CD4-positive, alpha-beta T cell treated with Interleukin-17A for 4 hours (primary cell): ENCODE data around the gene OR51I2.
A peak's percentile ranks its signal among the peaks of the same experiment; 100 is the strongest.

ENCODE experiments used
- DNase-seq: peaks from one replicate; pipeline ENCODE4 v3.0.0-alpha.2; 2020; ENCODE audit warnings: mixed read lengths

The OR51I2 gene

GRCh38 chr11:5449023-5449422 is at the start of gene OR51I2:
OR51I2 (plus strand) TSS chr11:5449323; CDS start chr11:5453489, 4,166 bp downstream.
- no peak for DNase-seq

DNA sequence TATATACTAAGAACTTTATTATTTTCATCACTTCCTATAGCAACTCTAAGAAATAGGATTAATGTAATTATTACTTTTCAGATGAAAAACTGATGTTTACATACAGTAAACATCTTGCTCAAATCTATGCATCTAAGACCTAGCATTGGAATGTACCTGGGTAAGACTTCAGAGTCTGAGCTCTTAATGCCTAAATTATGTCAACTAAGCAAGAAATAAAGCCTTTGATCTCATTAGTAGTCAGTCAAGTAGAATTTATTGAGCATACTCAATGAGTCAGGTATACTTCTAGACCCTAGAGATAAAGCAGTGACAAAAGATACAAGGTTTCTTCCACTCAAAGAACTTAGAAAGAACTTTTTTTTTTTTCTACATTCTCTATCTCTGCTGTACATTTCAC is 44.0 kb upstream of the OR51I2 start:
- DNase-seq: no peak

GRCh38 chr11:5420993-5421392 is 28.1 kb upstream of the OR51I2 start:
- no peak for DNase-seq

GRCh38 chr11:5421811-5422210 is 27.3 kb upstream of the OR51I2 start, which contains the start of gene OR51Q1:
OR51Q1 (plus strand) TSS chr11:5422111; CDS start chr11:5422201, 90 bp downstream.
- DNase-seq: no peak

- DNase-seq: no peak
Measured at GRCh38 chr11:5423131-5423530, 26.0 kb upstream of the OR51I2 start.

DNA sequence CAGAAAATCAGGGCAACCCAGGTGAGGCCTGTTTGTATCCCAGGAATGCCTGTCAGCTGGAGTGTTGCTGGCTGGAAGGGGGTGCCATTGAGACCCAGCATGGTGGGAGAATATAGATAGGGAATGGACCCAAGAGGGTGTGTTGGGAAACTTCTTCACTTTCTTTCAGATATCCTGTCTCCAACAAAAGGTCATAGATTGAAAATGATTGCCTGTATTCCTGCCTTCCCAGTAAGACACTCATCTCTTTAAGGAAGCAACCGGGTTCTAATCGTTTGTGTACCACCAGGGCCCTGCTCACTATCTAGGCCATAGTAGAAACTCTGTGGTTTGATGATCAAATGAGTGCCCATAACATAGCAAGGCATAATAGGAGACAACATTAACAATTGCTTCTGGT is 7.7 kb upstream of the OR51I2 start, which contains the start of gene OR51I1:
OR51I1 (minus strand) TSS at position 101 of the 400 bp plus-strand sequence; CDS start at position 101, 0 bp downstream.
- DNase-seq: no peak

DNA sequence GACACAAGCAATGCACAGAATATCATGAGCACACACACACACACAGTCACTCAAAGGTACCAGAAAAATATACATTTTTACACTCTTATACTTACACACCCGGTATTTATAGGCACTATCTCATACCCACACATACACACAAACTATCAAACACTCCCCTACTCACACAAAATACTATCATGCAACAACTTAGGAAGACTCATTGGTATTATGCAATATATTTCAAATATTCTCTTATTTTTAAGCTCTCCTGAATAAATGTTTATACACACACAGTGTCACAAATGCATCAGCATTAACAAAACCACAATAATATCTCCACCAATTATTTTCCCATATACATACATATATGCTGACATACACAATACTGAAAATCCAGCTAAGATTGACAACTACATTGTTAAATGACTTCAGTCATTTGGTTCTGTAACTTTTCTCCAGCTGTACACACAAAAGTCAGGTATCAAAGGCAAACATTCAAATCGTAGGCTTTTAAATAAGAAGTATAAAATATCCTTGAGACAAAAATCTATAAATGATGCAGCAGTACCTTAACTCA is 5.2 kb upstream of the OR51I2 start:
- no peak for DNase-seq

- no peak for DNase-seq
Measured at GRCh38 chr11:5449432-5449831, 309 bp downstream of the OR51I2 start.

DNA sequence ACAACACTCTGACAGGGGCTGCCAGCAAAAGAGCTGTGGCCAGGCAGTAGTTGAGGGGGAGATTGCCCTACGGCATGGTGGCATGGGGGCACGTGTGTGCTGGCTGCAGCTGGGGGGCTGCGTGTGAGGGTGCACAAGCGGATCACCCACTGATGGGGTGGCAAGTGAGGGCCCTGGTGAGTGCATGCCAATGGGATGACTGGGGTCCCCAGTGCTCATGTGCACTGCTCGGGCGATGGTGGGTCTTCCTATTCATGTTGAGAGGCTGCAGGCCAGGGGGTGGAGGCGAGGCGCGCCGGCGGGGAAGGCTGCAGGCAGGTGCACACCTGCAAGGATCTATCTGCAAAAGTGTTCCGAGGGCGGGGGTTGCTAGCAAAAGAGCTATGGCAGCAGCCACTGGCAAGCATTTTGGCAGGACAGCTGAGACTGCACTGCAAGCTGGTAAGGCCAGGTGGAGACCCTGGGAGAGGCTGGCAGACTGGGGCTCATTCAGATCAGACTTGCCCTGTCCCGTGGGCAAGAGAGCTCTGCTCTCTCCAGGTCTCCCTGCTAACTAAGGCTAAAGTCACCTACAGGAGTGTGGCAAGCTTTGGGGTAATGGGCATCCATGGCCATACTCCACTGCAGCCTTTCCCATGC is 12.0 kb downstream of the OR51I2 start:
- no peak for DNase-seq

GRCh38 chr11:5467527-5467926 is 18.4 kb downstream of the OR51I2 start:
- no peak for DNase-seq

GRCh38 chr11:5473921-5474320 is 24.8 kb downstream of the OR51I2 start:
- DNase-seq: no peak

DNA sequence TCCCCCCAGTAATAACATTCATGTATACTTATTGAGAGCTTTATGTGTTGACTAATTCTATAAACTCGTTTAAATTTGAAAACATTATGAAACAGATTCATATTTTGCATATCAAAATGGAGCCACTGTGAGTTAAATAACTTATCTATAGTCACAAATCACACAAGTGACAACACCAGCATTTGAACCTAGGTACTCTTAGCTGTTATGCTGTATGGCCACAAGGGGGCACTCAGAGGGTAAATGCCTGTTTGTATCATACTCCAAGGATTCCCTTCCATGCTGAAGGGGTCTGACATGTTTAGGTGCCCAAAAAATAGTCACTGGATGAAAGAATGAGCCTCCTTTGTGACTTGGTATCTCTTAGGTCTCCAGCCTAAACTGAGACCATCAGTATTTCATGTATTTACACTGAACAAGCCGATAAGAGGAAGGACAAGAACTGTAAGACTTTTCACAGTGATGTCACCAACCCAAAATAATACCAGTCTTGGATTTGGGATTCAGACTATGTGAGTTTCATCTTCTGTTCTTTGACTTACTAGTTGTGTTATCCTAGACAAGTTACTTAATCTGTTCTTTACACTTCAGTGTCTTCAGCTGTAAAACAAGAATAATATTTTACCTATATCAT is 27.2 kb downstream of the OR51I2 start:
- peak; percentile 52 for DNase-seq

DNA sequence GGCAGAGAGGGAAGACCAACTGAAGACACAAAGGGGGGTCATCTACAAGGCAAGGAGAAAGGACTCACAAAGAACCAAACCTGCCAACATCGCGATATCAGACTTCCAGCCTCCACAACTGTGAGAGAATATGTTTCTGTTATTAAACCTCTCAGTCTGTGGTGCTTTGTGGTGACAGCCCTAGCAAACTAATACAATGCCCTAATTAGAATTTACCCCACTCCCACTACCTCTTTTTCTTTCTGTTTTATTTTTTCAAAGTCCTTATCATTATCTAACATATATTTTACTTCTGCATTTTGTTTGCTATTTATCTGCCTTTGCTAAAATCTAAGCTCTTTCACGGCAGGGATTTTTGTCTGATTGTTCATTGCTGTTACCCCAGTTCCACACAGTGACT is 36.9 kb downstream of the OR51I2 start:
- DNase-seq: no peak

GRCh38 chr11:5486421-5486820 is 37.3 kb downstream of the OR51I2 start:
- no peak for DNase-seq

DNA sequence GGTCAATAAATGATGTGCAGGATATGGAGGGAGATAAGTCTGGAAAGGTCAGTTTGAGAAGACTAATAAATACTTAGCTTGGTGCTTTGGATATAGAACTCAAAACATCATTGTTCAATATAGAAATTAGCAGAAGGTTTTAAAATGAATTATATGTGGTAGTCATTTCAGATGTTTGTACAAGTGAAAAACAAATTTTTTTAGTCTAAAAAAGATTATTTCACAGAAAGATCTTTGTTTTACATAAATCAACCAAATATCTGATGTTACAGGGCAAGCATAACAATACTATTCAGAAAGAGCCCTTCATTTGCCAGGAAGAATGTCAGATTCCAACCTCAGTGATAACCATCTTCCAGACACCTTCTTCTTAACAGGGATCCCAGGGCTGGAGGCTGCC is 39.3 kb downstream of the OR51I2 start, which contains the start of gene OR52D1:
OR52D1 (plus strand) TSS at position 301 of the 400 bp plus-strand sequence; CDS start at position 323, 22 bp downstream.
- no peak for DNase-seq

GRCh38 chr11:5488798-5489399 is 39.8 kb downstream of the OR51I2 start:
- DNase-seq: no peak

DNA sequence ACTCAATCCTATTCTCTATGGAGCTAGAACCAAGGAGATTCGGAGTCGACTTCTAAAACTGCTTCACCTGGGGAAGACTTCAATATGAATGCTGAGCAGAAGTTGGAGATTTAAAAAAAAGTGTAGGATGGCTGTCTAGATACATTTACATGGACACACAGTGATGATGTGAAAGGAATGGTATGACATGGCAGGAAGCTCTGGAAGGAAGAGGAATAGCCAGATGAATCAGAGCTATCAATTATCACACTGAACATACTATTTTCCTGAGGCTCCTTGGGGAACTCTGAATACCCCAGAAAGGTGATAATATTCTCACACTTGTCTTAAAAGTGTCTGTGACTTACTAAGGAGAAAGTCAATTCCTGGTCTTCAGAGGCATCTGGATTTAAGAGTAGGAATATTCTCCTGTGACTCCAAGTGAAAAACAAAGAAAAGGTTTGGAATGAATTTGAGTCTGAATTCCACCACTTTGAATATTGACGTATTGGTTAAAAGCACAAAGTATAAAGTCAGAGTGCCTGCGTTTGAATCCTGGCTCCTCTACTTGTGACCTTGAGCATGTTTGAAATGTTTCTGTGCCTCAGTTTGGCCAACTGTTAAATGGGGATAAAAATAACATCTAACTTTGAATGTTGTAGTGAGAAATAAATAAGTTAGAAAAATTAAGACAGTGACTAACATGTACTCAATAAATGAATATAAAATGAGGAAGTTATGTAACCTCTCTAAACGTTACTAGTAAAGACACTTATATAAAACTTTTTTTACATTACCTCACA is 40.6 kb downstream of the OR51I2 start:
- no peak for DNase-seq

GRCh38 chr11:5499671-5500070 is 50.5 kb downstream of the OR51I2 start:
- DNase-seq: no peak

- DNase-seq: no peak
Measured at GRCh38 chr11:5500393-5500801, 51.3 kb downstream of the OR51I2 start.

DNA sequence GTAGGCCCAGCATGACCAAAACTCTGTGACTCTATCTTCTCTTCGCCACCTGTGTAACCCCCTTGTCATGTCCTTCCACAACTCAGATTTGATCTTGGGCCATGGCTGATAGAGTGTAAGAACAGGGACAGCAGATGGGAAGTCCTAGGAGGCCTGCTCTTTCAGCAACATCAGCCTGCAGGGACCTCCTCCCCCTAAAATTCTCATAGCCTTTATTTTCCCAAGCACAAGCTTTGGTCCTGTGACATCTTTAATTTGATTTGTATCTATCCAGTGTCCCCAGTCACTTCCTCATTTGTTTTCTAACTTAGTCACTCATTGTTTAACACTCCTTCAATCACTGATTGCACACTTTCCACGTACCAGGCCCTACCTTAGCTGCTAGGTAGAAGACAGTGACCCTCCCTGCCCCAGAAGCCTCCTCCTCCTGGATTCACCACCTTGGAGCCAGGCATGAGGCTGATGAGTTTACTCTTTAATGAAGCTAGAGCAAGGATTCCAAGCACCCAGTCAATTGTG is 55.3 kb downstream of the OR51I2 start:
- DNase-seq: no peak

- DNase-seq: no peak
Measured at GRCh38 chr11:5505363-5506048, 56.4 kb downstream of the OR51I2 start.
